Ascending aorta (tissue), 2 donors: ENCODE data around the gene GHRHR. TPM values are rescaled to one million over a fixed set of nuclear protein-coding genes. Genes with fewer than 3 reads are reported as not detected.
A peak's percentile ranks its signal among the peaks of the same experiment; 100 is the strongest.

Experiments
- DNase-seq, 2 donors: peaks; one replicate each; pipeline ENCODE4 v3.0.0-alpha.2; 2019; ENCODE audit warnings: low spot score in 2 of 2
- H3K27ac ChIP-seq, 2 donors: fragments of 200-600 bp; sonication (generic); one replicate each; pipeline ENCODE4 v1.5.1; 2016 to 2017; ENCODE audit warnings: mild to moderate bottlenecking in 1 of 2
- H3K27me3 ChIP-seq: fragments of 200-600 bp; sonication (generic); one replicate; pipeline ENCODE4 v1.5.1; 2017
- H3K36me3 ChIP-seq, 2 donors: fragments of 200-600 bp; sonication (generic); one replicate each; pipeline ENCODE4 v1.5.1; 2016
- H3K4me1 ChIP-seq, 2 donors: fragments of 200-600 bp; sonication (generic); one replicate each; pipeline ENCODE4 v1.5.1; 2016 to 2017; ENCODE audit warnings: mild to moderate bottlenecking in 1 of 2
- H3K4me3 ChIP-seq, 2 donors: fragments of 200-600 bp; sonication (generic); one replicate each; pipeline ENCODE4 v1.5.1; 2016 to 2017; ENCODE audit warnings: mild to moderate bottlenecking in 1 of 2
- H3K9me3 ChIP-seq, 2 donors: fragments of 200-600 bp; sonication (generic); one replicate each; pipeline ENCODE4 v1.5.1; 2016
- CTCF ChIP-seq, 3 experiments: fragments of 200-600 bp in 2 of 3; fragments of 450-650 bp in 1 of 3; sonication (generic) in 2 of 3; IDR thresholded peaks; one replicate each; pipeline ENCODE4 v1.5.1; 2016 to 2019; ENCODE audit warnings: antibody characterized with exemption in 3 of 3, mild to moderate bottlenecking in 1 of 3, moderate library complexity in 1 of 3
- intact Hi-C: fragments of 100-400 bp; cut with DNase I; formaldehyde crosslinking; loops from one replicate; pipeline ENCODE4 v1.15.1; 2023
- total RNA-seq: library from RNA; depleted of rRNA; stranded (reverse); fragments of >200 nt; gene quantifications from one replicate; pipeline ENCODE4 v1.1.0, GENCODE V29; 2016

The GHRHR gene
- total RNA-seq, 1 donor from 2014 or later, result not detected

GRCh38 chr7:30928254-30928872 is 35.4 kb upstream of the GHRHR start:
- H3K9me3 ChIP-seq, result no peaks in the 10 kb centered on the region
- DNase-seq, result peak in 1 of 2 donors; percentile 58
- no peak overlapping the region for H3K4me3 ChIP-seq
- H3K36me3 ChIP-seq, result peaks cover 43 to 48% of the 10 kb centered on the region in 2 donors
- no peak overlapping the region for H3K27ac ChIP-seq
- intact Hi-C loops, result no loop called here
- TF ChIP-seq CTCF (IDR thresholded peaks at IDR 0.05), result no peak
- no peaks in the 10 kb centered on the region for H3K27me3 ChIP-seq
- H3K4me1 ChIP-seq, result no peaks in the 10 kb centered on the region

- no peaks in the 10 kb centered on the region for H3K27me3 ChIP-seq
- H3K9me3 ChIP-seq, result no peaks in the 10 kb centered on the region
- intact Hi-C loops, result no loop called here
- H3K4me1 ChIP-seq, result no peaks in the 10 kb centered on the region
- peaks cover 30 to 35% of the 10 kb centered on the region in 2 donors for H3K36me3 ChIP-seq
- TF ChIP-seq CTCF (IDR thresholded peaks at IDR 0.05), result no peak
- no peak overlapping the region for H3K4me3 ChIP-seq
- no peak for DNase-seq
- H3K27ac ChIP-seq, result peak overlapping the region in 1 of 2 donors; percentile 0
Measured at GRCh38 chr7:30929686-30930085, 34.1 kb upstream of the GHRHR start.

GRCh38 chr7:30930621-30931020 is 33.1 kb upstream of the GHRHR start:
- no peak for TF ChIP-seq CTCF (IDR thresholded peaks at IDR 0.05)
- no peaks in the 10 kb centered on the region for H3K4me1 ChIP-seq
- intact Hi-C loops, result no loop called here
- no peak overlapping the region for H3K4me3 ChIP-seq
- peak in 1 of 2 donors; percentile 59 for DNase-seq
- H3K9me3 ChIP-seq, result no peaks in the 10 kb centered on the region
- H3K27ac ChIP-seq, result no peak overlapping the region
- H3K27me3 ChIP-seq, result no peaks in the 10 kb centered on the region
- H3K36me3 ChIP-seq, result peaks cover 21 to 25% of the 10 kb centered on the region in 2 donors

GRCh38 chr7:30931161-30931928 is 32.4 kb upstream of the GHRHR start:
- intact Hi-C loops, result no loop called here
- peak in 1 of 2 donors; percentile 53 for DNase-seq
- Histone ChIP-seq H3K27me3 (no peaks in the 10 kb centered on the region), H3K4me3 (no peak overlapping the region), H3K9me3 (no peaks in the 10 kb centered on the region), H3K36me3 (peaks cover 14 to 18% of the 10 kb centered on the region in 2 donors), H3K27ac (no peak overlapping the region), H3K4me1 (no peaks in the 10 kb centered on the region)
- no peak for TF ChIP-seq CTCF (IDR thresholded peaks at IDR 0.05)

- Histone ChIP-seq H3K4me1 (no peaks in the 10 kb centered on the region), H3K4me3 (no peak overlapping the region), H3K27ac (no peak overlapping the region), H3K27me3 (no peaks in the 10 kb centered on the region), H3K36me3 (peaks cover 7 to 11% of the 10 kb centered on the region in 2 donors), H3K9me3 (no peaks in the 10 kb centered on the region)
- intact Hi-C loops, result no loop called here
- peak in 1 of 2 donors; percentile 56 for DNase-seq
- TF ChIP-seq CTCF (IDR thresholded peaks at IDR 0.05), result no peak
Measured at GRCh38 chr7:30931929-30932540, 31.7 kb upstream of the GHRHR start.
